GM19240 (cell line): Measurements from ENCODE around the gene AZIN2.
A peak's percentile ranks its signal among the peaks of the same experiment; 100 is the strongest.
"Not testable (repeated sequence)": the region's sequence is repeated elsewhere in the genome, so short reads cannot be mapped to it uniquely, and the experiment has no call there.

Source experiments
- DNase-seq: peaks from one replicate; pipeline ENCODE4 v3.0.0; 2011; ENCODE audit warnings: low spot score; ENCODE audit not compliant: insufficient read length

AZIN2 gene

GRCh38 chr1:33080885-33081553 is at the start of gene AZIN2:
Gene AZIN2 (plus strand): TSS chr1:33081153. CDS start chr1:33082250, 1,097 bp downstream.
- DNase-seq: peak; percentile 81

GRCh38 chr1:33031506-33031905 is 49.4 kb upstream of the AZIN2 start:
- DNase-seq: no peak

GRCh38 chr1:33032126-33032869 is 48.7 kb upstream of the AZIN2 start:
- DNase-seq: no peak

- DNase-seq: no peak
Measured at GRCh38 chr1:33036051-33036525, 44.9 kb upstream of the AZIN2 start.

GRCh38 chr1:33036526-33037503 is 44.1 kb upstream of the AZIN2 start, which contains the start of gene AK2:
Gene AK2 (minus strand): TSS chr1:33036883. CDS start chr1:33036828, 55 bp downstream.
- peak; percentile 95 for DNase-seq

GRCh38 chr1:33039840-33040239 is 41.1 kb upstream of the AZIN2 start:
- DNase-seq: no peak

GRCh38 chr1:33041026-33041425 is 39.9 kb upstream of the AZIN2 start:
- no peak for DNase-seq

- DNase-seq: no peak
Measured at GRCh38 chr1:33042831-33043230, 38.1 kb upstream of the AZIN2 start.

- DNase-seq: no peak
Measured at GRCh38 chr1:33043267-33044092, 37.5 kb upstream of the AZIN2 start.

GRCh38 chr1:33045246-33045645 is 35.7 kb upstream of the AZIN2 start:
- no peak for DNase-seq

GRCh38 chr1:33045814-33046213 is 35.1 kb upstream of the AZIN2 start:
- DNase-seq: no peak

GRCh38 chr1:33046234-33046633 is 34.7 kb upstream of the AZIN2 start:
- not testable (repeated sequence) for DNase-seq

- no peak for DNase-seq
Measured at GRCh38 chr1:33047290-33047689, 33.7 kb upstream of the AZIN2 start.

GRCh38 chr1:33047839-33048305 is 33.1 kb upstream of the AZIN2 start:
- no peak for DNase-seq

GRCh38 chr1:33048426-33048825 is 32.5 kb upstream of the AZIN2 start:
- DNase-seq: no peak

- DNase-seq: no peak
Measured at GRCh38 chr1:33049371-33049770, 31.6 kb upstream of the AZIN2 start.

- DNase-seq: no peak
Measured at GRCh38 chr1:33050221-33051076, 30.5 kb upstream of the AZIN2 start.

- DNase-seq: peak; percentile 32
Measured at GRCh38 chr1:33055210-33056008, 25.5 kb upstream of the AZIN2 start.

GRCh38 chr1:33056426-33056825 is 24.5 kb upstream of the AZIN2 start:
- no peak for DNase-seq
